Left cardiac atrium (tissue), 4 donors: ENCODE data around the gene GPC5. TPM values are rescaled to one million over a fixed set of nuclear protein-coding genes. Genes with fewer than 3 reads are reported as not detected.
"Not testable (repeated sequence)": the region's sequence is repeated elsewhere in the genome, so short reads cannot be mapped to it uniquely, and the experiment has no call there.

Experiments used
- ATAC-seq, 2 donors: fragments of 200-7000 bp; cut with Tn5 transposase; one replicate each; pipeline ENCODE4 v1.9.1; 2020; ENCODE audit warnings: mild to moderate bottlenecking in 2 of 2, moderate library complexity in 2 of 2
- DNase-seq: peaks from one replicate; pipeline ENCODE4 v3.0.0-alpha.2; 2020
- intact Hi-C, 2 donors: fragments of 100-400 bp; cut with DNase I; formaldehyde crosslinking; loops; one replicate each; pipeline versions ENCODE4 v1.14.1 to v1.15.1; 2022 to 2023
- total RNA-seq, 2 donors: library from RNA; stranded (reverse); fragmentation: NEBNext Ultra II Directional; extraction: Animal tissue kit (Norgen Biotek cat#: 25700); gene quantifications; one replicate each; pipeline ENCODE4 v1.2.1, GENCODE V29; 2021
- donor health status: DM: no; HTN: yes; CAD: no.
- donor health status: DM: no; HTN: yes; CAD: no; lungs with severe emphysema.
- donor health status: DM: yes; HTN: yes; CAD: no.
- donor health status: Dilated cardiomyopathy.

Gene GPC5
- total RNA-seq, 2 donors from 2014 or later, result 1.8 to 3.0 TPM

DNA sequence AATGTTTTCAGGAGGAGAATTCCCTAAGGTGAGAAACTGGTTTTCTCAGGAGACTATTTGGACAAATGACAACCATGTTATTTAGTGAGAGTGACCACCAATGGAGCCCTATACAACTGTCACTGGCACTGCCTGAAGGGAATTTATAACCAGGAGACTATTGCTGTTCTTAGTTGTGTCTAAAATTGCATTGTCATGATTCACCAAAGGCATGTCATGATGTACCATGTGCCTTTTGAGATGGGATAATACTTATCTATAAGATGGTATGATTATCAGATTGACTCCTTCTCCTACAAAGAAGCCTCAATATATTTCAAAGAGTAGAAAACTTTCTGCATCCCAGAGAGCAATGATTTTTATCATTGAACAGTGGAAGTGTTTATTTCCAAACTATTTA, 1088.8 kb downstream of the GPC5 start:
- intact Hi-C loops, result no loop called here
- ATAC-seq (no peak), DNase-seq (no peak)

DNA sequence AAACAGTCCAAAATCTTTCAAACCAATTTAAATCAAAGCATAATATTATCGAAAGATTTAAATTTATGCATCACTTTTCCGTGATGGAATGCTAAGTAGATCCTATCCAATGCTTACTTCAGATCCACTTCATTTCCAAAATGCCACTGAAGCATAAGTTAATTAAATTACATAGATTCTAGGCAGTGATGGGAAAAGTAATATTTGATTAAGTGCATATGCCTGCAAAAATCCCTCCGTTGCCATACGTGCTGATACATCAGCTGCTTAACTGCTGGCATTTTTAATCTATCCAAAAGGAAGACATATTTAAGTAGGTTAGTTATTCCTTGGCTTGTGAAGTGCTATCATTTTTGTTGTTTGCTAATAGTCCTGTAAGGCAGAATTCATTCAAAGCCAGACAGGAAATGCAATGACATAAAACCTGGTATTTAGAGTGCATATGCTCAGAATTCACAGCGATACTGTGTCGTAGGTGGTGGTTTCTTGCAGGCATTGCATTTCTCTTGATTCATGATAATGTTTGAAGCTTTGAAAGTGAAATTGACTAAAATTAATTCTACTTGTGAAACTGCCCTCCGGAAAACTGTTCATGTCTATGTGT, 1089.9 kb downstream of the GPC5 start:
- intact Hi-C loops, result no loop called here
- DNase-seq, result no peak
- no peak for ATAC-seq

GRCh38 chr13:92491839-92492238, 1093.4 kb downstream of the GPC5 start:
- intact Hi-C loops, result no loop called here
- ATAC-seq (no peak), DNase-seq (no peak)

DNA sequence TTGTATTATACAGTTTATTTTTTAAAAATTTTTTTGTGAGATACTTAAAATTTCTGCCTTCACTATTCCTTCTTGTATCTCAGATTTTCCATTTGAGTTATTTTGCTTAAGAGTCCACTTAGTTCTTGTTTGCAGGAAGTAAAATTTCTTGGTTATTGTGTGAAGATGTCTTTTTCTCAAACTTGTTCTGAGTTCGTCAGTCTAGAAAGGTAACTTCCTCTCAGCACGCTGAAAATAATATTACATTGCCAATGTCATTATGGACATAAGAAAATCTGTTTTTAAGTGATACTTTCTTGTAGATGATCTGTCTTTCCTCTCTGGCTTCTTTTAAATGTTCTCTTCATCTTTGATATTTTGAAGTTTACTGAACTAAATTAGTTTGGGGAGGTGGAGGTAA, 1096.5 kb downstream of the GPC5 start:
- ATAC-seq (no peak), DNase-seq (no peak)
- intact Hi-C loops, result no loop called here

- intact Hi-C loops, result no loop called here
Measured at GRCh38 chr13:92500192-92500591, 1101.8 kb downstream of the GPC5 start.

GRCh38 chr13:92510416-92510815, 1112.0 kb downstream of the GPC5 start:
- intact Hi-C loops, result no loop called here
- DNase-seq (no peak), ATAC-seq (no peak)

More at GRCh38 chr13:92500192-92500591, 1101.8 kb downstream of the GPC5 start:
- ATAC-seq (no peak), DNase-seq (no peak)

DNA sequence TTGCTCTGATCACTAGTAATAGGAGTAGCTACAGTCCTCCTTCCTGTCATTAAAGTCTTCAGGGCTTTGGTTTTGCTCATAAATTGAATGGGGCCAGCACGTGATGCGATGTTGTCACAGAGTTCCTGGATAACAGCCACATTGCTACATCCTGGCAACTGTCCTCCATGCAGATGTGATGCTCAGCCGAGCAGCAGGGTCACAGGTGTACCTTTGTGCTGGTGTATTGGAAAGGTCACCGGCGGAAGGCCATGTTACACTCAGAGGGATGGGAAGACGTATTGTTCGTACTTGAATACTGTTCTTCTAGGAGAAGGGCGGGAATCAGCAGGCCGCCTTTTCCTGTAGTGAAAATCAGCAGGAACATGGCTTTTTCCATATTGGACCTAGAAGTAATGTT, 1114.4 kb downstream of the GPC5 start:
- ATAC-seq, result no peak
- intact Hi-C loops, result no loop called here
- no peak for DNase-seq

- DNase-seq, result no peak
- intact Hi-C loops, result no loop called here
Measured at GRCh38 chr13:92513672-92514071, 1115.3 kb downstream of the GPC5 start.

DNA sequence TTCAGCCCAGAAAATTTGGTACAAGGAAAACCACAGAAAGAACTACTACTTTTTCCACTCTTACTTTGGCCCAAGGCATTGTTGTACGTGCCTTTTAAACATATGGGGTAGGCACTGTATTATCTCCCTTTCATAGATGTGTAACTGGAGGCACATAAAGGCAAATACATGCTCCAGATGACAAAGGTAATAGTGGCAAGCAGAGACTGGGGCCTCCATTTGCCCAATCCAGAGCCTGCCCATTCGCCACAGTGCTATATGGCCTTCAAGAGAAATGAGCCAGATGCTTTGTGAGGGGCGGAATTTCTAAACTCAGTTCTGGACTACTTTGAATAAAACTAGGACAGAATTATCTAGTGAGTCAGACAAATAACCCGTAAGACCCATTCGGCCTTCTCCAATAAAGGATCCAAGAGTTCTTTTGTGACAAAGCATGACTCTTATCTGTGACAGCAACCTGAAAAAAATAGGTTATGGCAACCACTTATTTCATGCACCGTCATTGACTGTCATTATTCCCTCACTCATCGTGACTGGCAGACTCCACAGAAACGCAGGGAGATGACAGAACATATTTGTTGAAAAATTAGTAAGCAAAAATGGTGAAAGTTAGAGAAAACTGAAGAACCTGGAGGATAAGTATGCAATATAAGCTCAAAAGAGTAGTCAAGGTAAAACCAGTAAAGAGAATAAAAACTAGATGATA, 1116.2 kb downstream of the GPC5 start:
- DNase-seq (no peak), ATAC-seq (no peak)
- intact Hi-C loops, result no loop called here

More at GRCh38 chr13:92513672-92514071, 1115.3 kb downstream of the GPC5 start:
- ATAC-seq, result no peak

DNA sequence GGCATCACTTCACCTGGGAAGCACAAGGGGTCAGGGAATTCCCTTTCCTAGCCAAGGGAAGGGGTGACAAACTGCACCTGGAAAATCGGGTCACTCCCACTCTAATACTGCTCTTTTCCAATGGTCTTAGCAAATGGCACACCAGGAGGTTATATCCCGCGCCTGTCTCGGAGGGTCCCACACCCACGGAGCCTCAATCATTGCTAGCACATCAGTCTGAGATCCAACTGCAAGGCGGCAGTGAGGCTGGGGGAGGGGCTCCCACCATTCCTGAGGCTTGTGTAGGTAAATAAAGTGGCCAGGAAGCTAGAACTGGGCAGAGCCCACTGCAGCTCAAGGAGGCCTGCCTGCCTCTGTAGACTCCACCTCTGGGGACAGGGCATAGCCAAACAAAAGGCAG, 1118.5 kb downstream of the GPC5 start:
- ATAC-seq, DNase-seq, intact Hi-C loops: not testable (repeated sequence)

GRCh38 chr13:92518622-92519021, 1120.2 kb downstream of the GPC5 start:
- ATAC-seq, intact Hi-C loops: not testable (repeated sequence)

GRCh38 chr13:92530364-92530763, 1131.9 kb downstream of the GPC5 start:
- intact Hi-C loops, result no loop called here
- ATAC-seq (no peak), DNase-seq (no peak)

More at GRCh38 chr13:92518622-92519021, 1120.2 kb downstream of the GPC5 start:
- DNase-seq, result not testable (repeated sequence)

GRCh38 chr13:92535222-92536006, 1137.0 kb downstream of the GPC5 start:
- intact Hi-C loops, result no loop called here
- DNase-seq (no peak), ATAC-seq (no peak)

DNA sequence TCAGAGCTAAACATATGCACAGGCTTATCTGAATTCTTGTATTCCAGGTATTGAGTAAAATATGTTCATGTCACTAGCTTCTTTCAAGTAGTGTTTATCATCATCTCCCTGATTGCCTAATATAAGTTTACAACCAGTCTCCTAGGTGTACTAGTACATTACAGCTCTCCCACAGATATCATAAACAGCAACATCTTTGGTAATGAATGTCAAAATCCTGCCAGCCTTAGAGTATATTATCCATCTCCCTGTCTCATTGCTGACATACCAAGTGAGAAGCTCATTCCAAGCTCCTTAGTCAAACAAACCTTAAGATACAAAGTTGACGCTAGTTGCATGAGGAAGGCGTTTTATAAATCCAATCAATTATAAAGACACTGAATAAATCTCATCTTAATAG, 1139.0 kb downstream of the GPC5 start:
- intact Hi-C loops, result no loop called here
- peak in 1 of 2 donors; percentile 67 for ATAC-seq
- no peak for DNase-seq

- no peak for ATAC-seq
- DNase-seq, result no peak
- intact Hi-C loops, result no loop called here
Measured at GRCh38 chr13:92538164-92538563, 1139.7 kb downstream of the GPC5 start.

GRCh38 chr13:92539148-92539547, 1140.7 kb downstream of the GPC5 start:
- ATAC-seq, intact Hi-C loops, DNase-seq: not testable (repeated sequence)

GRCh38 chr13:92547266-92547665, 1148.8 kb downstream of the GPC5 start:
- ATAC-seq, result no peak
- no peak for DNase-seq
- intact Hi-C loops, result no loop called here

- ATAC-seq (no peak), DNase-seq (no peak)
- intact Hi-C loops, result no loop called here
Measured at GRCh38 chr13:92549276-92549675, 1150.9 kb downstream of the GPC5 start.

DNA sequence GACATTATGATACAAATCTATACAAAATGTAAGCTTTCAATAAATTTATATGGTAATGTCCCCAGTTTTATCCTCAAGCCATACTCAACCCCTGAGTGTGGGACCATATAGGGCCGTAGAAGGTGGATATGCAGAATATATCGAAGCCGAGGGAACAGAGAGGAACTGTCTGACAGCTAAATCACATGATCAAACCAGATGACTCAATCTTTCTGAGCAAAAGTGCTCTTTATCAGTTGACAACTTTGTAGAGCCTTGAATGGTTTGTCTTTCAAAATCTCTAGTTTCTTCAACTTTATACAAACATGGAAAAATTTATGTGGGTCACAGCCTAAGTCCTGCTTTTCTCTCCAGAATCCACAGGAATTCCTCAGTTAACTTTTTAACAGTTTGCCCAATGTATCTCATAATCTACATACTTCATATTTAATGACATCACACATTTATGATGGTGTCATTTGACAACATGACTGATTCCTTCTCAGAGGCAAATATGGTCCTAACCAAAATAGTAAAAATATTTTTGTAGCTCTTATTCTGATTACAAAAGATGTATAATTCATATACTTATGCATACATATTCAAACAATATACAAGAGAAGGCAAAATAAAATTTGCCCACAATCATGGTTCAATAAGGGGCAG, 1155.2 kb downstream of the GPC5 start:
- no peak for DNase-seq
- no peak for ATAC-seq
- intact Hi-C loops, result no loop called here

DNA sequence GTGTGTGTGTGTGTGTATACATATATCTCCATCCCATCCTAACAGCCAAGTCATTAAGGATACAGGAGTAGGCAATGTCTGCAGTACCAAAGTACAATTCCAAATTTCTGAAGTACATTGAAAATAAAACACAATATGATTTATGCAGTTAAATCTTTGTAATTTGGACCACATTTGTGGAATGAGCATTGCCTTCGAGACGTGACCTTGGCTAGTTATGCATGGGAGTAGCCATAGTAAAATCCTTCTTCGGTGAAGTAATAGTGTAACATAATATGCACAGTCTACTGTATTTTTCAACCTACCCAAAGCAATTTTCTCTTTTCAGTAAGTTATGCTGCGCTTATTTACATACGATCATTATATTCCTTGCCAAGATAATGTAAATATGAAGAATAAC, 1162.5 kb downstream of the GPC5 start:
- intact Hi-C loops, result no loop called here
- no peak for DNase-seq
- no peak for ATAC-seq
